Measurements from ENCODE around the gene TRMT44. TPM values are rescaled to one million over a fixed set of nuclear protein-coding genes. Genes with fewer than 3 reads are reported as not detected.

Gene TRMT44
- total and polyA plus RNA-seq, 8 donors, result 1.8 to 39.7 (median 8.4) TPM

DNA sequence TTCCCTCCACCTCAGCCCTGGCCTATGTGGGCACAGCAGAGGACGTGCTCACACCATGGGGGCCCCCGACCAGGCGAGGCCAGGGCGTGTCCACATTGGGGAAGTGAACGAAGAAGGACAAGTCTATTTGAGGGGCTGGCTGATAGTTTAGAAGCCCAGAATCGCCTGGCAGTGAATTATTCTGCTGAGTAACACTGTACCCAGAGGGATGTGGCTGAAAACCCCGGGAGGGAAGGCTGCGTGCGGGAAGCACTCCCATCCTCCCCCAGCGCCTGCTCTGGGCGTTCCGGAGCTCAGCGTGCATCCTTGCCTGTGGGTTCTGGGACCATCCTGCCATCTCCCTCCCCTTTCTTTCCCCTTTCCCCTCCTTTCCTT is 66.6 kb downstream of the TRMT44 start:
- TF ChIP-seq EP300 (IDR thresholded peaks at IDR 0.05), result no peak
- TF ChIP-seq, protein P1, sequence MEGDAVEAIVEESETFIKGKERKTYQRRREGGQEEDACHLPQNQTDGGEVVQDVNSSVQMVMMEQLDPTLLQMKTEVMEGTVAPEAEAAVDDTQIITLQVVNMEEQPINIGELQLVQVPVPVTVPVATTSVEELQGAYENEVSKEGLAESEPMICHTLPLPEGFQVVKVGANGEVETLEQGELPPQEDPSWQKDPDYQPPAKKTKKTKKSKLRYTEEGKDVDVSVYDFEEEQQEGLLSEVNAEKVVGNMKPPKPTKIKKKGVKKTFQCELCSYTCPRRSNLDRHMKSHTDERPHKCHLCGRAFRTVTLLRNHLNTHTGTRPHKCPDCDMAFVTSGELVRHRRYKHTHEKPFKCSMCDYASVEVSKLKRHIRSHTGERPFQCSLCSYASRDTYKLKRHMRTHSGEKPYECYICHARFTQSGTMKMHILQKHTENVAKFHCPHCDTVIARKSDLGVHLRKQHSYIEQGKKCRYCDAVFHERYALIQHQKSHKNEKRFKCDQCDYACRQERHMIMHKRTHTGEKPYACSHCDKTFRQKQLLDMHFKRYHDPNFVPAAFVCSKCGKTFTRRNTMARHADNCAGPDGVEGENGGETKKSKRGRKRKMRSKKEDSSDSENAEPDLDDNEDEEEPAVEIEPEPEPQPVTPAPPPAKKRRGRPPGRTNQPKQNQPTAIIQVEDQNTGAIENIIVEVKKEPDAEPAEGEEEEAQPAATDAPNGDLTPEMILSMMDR (IDR thresholded peaks at IDR 0.05), result no peak
- TF ChIP-seq POLR2AphosphoS5 (IDR thresholded peaks at IDR 0.05), result no peak
- no peak for TF ChIP-seq POLR2A (IDR thresholded peaks at IDR 0.05)
- peak overlapping the region in 4 of 5 donors; percentile 61 to 78 (median 72) for H3K27ac ChIP-seq
- peaks cover 26 to 39% (median 31%) of the 10 kb centered on the region in 4 donors for H3K4me1 ChIP-seq
- intact Hi-C loops (cut with DNase I; ENCODE audit: low total_unique reads), result no loop called here
- no peak overlapping the region for H3K4me3 ChIP-seq
- DNase-seq, result no peak
- no peaks in the 10 kb centered on the region for H3K9me3 ChIP-seq
- H3K27me3 ChIP-seq, result no peaks in the 10 kb centered on the region
- 66 to 80% (median 76%) methylated on average over 13 of the region's 13 CpGs for WGBS, 5 donors
- no peaks in the 10 kb centered on the region for H3K36me3 ChIP-seq

DNA sequence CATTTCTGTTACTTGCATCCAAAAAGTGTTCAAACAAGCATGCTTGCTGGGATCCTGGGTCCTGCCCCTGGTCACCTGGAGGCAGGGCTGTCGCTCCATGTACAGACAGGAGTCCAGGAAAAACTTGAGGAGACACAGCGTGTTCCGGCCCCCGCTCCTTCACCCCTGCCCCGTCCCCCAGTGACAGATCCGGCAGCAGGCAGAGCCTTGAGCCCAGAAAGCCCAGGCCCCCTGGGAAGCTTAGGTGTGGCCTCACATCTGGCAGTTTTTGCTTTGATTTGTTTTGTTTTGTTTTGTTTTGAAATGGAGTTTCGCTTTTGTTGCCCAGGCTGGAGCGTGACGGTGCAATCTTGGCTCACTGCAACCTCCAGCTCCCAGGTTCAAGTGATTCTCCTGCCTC is 67.0 kb downstream of the TRMT44 start:
- TF ChIP-seq POLR2A (IDR thresholded peaks at IDR 0.05) (no peak), EP300 (IDR thresholded peaks at IDR 0.05) (no peak), POLR2AphosphoS5 (IDR thresholded peaks at IDR 0.05) (no peak)
- TF ChIP-seq, protein P1 (IDR thresholded peaks at IDR 0.05), result no peak
- Histone ChIP-seq H3K36me3 (no peaks in the 10 kb centered on the region), H3K9me3 (no peaks in the 10 kb centered on the region), H3K27me3 (no peaks in the 10 kb centered on the region), H3K4me3 (no peak overlapping the region), H3K4me1 (peaks cover 26 to 39% (median 31%) of the 10 kb centered on the region in 4 donors), H3K27ac (peak overlapping the region in 3 of 5 donors; percentile 69 to 78 (median 76))
- WGBS, 5 donors, result 88 to 93% (median 90%) methylated on average over 9 of the region's 9 CpGs
- no peak for DNase-seq
- intact Hi-C loops (cut with DNase I; ENCODE audit: low total_unique reads), result no loop called here

DNA sequence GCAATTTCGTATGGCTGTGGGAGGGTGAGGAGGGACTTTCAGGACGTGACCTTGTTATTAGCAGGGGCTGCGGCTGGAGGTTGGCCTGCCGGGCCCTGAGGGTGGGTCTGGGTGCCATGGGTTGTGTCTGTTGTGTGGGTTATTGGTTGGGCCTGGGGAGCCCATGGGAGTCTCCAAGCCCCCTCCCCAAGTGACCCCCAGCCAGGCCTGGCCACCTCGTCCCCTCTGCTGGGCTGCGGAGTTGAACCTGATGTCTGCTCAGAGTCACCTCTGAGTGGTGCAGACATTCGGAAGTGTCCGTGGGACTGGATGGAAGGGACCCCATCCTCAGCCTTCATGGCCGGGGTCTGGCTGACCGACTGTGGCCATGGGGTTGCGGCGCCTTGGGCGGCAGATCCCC is 67.7 kb downstream of the TRMT44 start:
- no peak overlapping the region for H3K4me3 ChIP-seq
- H3K27ac ChIP-seq, result no peak overlapping the region
- intact Hi-C loops (cut with DNase I; ENCODE audit: low total_unique reads), result no loop called here
- 87 to 97% (median 96%) methylated on average over 5 to 13 of the region's 13 CpGs for WGBS, 5 donors
- no peaks in the 10 kb centered on the region for H3K9me3 ChIP-seq
- H3K4me1 ChIP-seq, result peaks cover 24 to 37% (median 31%) of the 10 kb centered on the region in 4 donors
- DNase-seq, result no peak
- H3K36me3 ChIP-seq, result no peaks in the 10 kb centered on the region
- no peak for TF ChIP-seq POLR2AphosphoS5 (IDR thresholded peaks at IDR 0.05)
- TF ChIP-seq EP300 (IDR thresholded peaks at IDR 0.05), result no peak
- TF ChIP-seq POLR2A (IDR thresholded peaks at IDR 0.05), result no peak
- TF ChIP-seq, protein P1 (IDR thresholded peaks at IDR 0.05), result no peak
- no peaks in the 10 kb centered on the region for H3K27me3 ChIP-seq

DNA sequence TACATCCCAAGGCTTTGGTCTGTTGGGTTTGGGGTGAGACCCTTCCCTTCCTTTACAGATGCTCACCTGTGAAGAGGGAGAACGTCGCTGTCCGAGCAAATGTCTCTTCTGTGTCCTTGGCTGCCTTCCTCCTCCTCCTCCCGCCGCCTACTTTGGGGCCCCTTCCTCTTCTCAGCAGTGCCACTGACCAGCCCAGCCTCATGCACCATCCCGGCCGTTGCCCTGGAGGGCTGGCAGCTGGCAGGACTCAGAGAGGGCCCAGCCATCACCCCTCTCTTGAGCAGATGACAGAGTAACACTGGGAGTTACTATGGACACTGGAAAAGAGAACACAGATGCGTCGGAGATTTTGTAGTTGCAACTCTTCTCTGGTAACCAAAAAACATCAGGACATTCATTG is 68.2 kb downstream of the TRMT44 start:
- Histone ChIP-seq H3K27ac (no peak overlapping the region), H3K27me3 (no peaks in the 10 kb centered on the region), H3K4me1 (peaks cover 19 to 33% (median 28%) of the 10 kb centered on the region in 4 donors), H3K4me3 (no peak overlapping the region), H3K9me3 (no peaks in the 10 kb centered on the region), H3K36me3 (no peaks in the 10 kb centered on the region)
- intact Hi-C loops (cut with DNase I; ENCODE audit: low total_unique reads), result no loop called here
- WGBS, 5 donors, result 85 to 94% (median 89%) methylated on average over 7 to 9 of the region's 9 CpGs
- DNase-seq, result no peak
- TF ChIP-seq, protein P1 (IDR thresholded peaks at IDR 0.05), result no peak
- TF ChIP-seq EP300 (IDR thresholded peaks at IDR 0.05), result no peak
- TF ChIP-seq POLR2A (IDR thresholded peaks at IDR 0.05), result no peak
- no peak for TF ChIP-seq POLR2AphosphoS5 (IDR thresholded peaks at IDR 0.05)

Data from stomach (tissue), 9 donors.